SK-N-SH treated with all-trans-retinoic acid at 6 μM for 48 hours (cell line): ENCODE results near the gene PTGIR.

ENCODE experiments used
- ARNTL ChIP-seq: fragments of 450-650 bp; formaldehyde crosslinking; IDR thresholded peaks from 2 replicates; pipeline ENCODE4 v1.5.0; 2020; ENCODE audit warnings: low read depth, mild to moderate bottlenecking, moderate library complexity, borderline replicate concordance
- BACH2 ChIP-seq: fragments of 250-450 bp; sonication (Bioruptor Pico); IDR thresholded peaks from 2 replicates; pipeline ENCODE4 v1.9.0; 2021; ENCODE audit warnings: mild to moderate bottlenecking, borderline replicate concordance
- CSDC2 ChIP-seq: fragments of 250-450 bp; sonication (Bioruptor Pico); IDR thresholded peaks from 2 replicates; pipeline ENCODE4 v1.5.0; 2020; ENCODE audit warnings: mild to moderate bottlenecking, moderate library complexity
- OSR1 ChIP-seq: fragments of 250-450 bp; sonication (Bioruptor Pico); IDR thresholded peaks from 2 replicates; pipeline ENCODE4 v1.8.0; 2022; ENCODE audit warnings: moderate library complexity, mild to moderate bottlenecking, inconsistent platforms
- RARB ChIP-seq: fragments of 250-450 bp; sonication (Bioruptor Pico); IDR thresholded peaks from 2 replicates; pipeline ENCODE4 v1.8.0; 2021; ENCODE audit warnings: mild to moderate bottlenecking, moderate library complexity
- TCF4 ChIP-seq: fragments of 250-450 bp; sonication (Bioruptor Pico); IDR thresholded peaks from 2 replicates; pipeline ENCODE4 v1.8.0; 2021; ENCODE audit warnings: mild to moderate bottlenecking, moderate library complexity, borderline replicate concordance
- TOX ChIP-seq: fragments of 250-450 bp; sonication (Bioruptor Pico); IDR thresholded peaks from 2 replicates; pipeline ENCODE4 v1.8.0; 2021; ENCODE audit warnings: mild to moderate bottlenecking, moderate library complexity, borderline replicate concordance
- ZC3H10 ChIP-seq: fragments of 250-450 bp; sonication (Bioruptor Pico); IDR thresholded peaks from 2 replicates; pipeline ENCODE4 v1.5.1; 2021; ENCODE audit warnings: mild to moderate bottlenecking, moderate library complexity
- ZFP30 ChIP-seq: fragments of 450-650 bp; formaldehyde crosslinking; IDR thresholded peaks from 2 replicates; pipeline ENCODE4 v1.5.0; 2022; ENCODE audit warnings: mild to moderate bottlenecking, moderate library complexity
- ZNF565 ChIP-seq: fragments of 450-650 bp; formaldehyde crosslinking; conservative IDR thresholded peaks from 2 replicates; pipeline ENCODE4 v1.5.0; 2020; ENCODE audit warnings: low read depth, mild to moderate bottlenecking, moderate library complexity
- ZNF70 ChIP-seq: fragments of 450-650 bp; formaldehyde crosslinking; IDR thresholded peaks from 2 replicates; pipeline ENCODE4 v1.5.0; 2020; ENCODE audit warnings: mild to moderate bottlenecking, moderate library complexity
- ZNF8 ChIP-seq: fragments of 450-650 bp; formaldehyde crosslinking; IDR thresholded peaks from 2 replicates; pipeline ENCODE4 v1.5.0; 2020; ENCODE audit warnings: mild to moderate bottlenecking, moderate library complexity
- TF ChIP-seq, protein P1 (sequence below): fragments of 250-450 bp; sonication (Bioruptor Pico); IDR thresholded peaks from 2 replicates; pipeline ENCODE4 v1.5.1; 2020; ENCODE audit warnings: low read depth, mild to moderate bottlenecking, moderate library complexity
- TF ChIP-seq, protein P2 (sequence below): fragments of 250-450 bp; sonication (Bioruptor Pico); IDR thresholded peaks from 2 replicates; pipeline ENCODE4 v1.8.0; 2020; ENCODE audit warnings: mild to moderate bottlenecking, moderate library complexity, borderline replicate concordance

DNA sequence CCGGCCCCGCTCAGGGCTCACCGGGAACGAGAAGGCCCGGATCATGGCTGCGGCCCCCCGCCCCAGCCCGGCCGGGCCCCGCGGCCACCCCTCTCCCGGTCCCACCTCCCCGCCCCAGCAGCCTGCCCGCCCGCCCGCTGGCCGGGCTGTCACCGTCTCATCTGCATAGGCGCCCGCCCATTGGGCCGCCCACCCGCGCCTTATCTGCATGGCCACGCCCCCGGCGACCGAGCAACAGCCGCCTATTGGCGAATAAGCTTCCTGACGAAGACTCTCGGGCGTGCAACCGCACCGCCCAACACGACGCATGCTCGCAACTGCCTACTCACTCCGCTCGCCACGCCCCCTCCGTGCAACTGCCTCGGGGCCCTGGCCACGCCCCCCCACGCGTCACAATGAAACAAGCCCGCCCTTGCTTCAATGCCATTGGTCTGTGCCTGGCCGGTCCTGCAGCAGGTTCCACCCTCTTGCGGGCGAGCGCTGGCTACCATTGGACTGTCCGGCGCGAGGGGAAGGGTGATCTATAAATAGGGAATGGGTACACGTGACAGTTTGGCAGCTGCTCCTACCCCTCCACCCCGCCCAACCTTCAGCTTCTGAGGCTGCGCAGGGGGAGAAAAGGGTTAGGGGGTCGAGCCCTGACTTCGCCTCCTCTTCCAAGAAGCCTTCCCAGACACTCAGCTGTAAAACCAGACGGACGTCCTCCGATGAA is 36.3 kb upstream of the PTGIR start, which contains the start of gene DACT3:
- TF ChIP-seq ZFP30 (CRISPR knock-in tag), result no peak
- TF ChIP-seq TCF4, result no peak
- no peak for TF ChIP-seq OSR1
- no peak for TF ChIP-seq CSDC2 (CRISPR knock-in tag)
- TF ChIP-seq ZC3H10 (CRISPR knock-in tag), result no peak
- TF ChIP-seq, protein P1, sequence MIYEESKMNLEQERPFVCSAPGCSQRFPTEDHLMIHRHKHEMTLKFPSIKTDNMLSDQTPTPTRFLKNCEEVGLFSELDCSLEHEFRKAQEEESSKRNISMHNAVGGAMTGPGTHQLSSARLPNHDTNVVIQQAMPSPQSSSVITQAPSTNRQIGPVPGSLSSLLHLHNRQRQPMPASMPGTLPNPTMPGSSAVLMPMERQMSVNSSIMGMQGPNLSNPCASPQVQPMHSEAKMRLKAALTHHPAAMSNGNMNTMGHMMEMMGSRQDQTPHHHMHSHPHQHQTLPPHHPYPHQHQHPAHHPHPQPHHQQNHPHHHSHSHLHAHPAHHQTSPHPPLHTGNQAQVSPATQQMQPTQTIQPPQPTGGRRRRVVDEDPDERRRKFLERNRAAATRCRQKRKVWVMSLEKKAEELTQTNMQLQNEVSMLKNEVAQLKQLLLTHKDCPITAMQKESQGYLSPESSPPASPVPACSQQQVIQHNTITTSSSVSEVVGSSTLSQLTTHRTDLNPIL (CRISPR knock-in tag), result no peak
- no peak for TF ChIP-seq RARB (CRISPR knock-in tag)
- no peak for TF ChIP-seq ZNF565 (CRISPR knock-in tag)
- no peak for TF ChIP-seq ARNTL
- TF ChIP-seq ZNF70 (CRISPR knock-in tag), result no peak
- no peak for TF ChIP-seq ZNF8 (CRISPR knock-in tag)
- no peak for TF ChIP-seq TOX
- TF ChIP-seq, protein P2, sequence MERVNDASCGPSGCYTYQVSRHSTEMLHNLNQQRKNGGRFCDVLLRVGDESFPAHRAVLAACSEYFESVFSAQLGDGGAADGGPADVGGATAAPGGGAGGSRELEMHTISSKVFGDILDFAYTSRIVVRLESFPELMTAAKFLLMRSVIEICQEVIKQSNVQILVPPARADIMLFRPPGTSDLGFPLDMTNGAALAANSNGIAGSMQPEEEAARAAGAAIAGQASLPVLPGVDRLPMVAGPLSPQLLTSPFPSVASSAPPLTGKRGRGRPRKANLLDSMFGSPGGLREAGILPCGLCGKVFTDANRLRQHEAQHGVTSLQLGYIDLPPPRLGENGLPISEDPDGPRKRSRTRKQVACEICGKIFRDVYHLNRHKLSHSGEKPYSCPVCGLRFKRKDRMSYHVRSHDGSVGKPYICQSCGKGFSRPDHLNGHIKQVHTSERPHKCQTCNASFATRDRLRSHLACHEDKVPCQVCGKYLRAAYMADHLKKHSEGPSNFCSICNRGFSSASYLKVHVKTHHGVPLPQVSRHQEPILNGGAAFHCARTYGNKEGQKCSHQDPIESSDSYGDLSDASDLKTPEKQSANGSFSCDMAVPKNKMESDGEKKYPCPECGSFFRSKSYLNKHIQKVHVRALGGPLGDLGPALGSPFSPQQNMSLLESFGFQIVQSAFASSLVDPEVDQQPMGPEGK (CRISPR knock-in tag), result no peak
- TF ChIP-seq BACH2 (CRISPR knock-in tag), result no peak
